ENCODE data around the gene PRKCQ. TPM values are rescaled to one million over a fixed set of nuclear protein-coding genes. Genes with fewer than 3 reads are reported as not detected.

The PRKCQ gene
- total and polyA plus RNA-seq, 2 of the 8 experiments (the other 6 are each of a cell fraction or from before 2014, with no cell fraction given): 9.1 to 22.6 TPM

- TF ChIP-seq NANOG (IDR thresholded peaks at IDR 0.05; ENCODE audit: insufficient read depth, low read depth, low read length, poor library complexity, severe bottlenecking) (no peak), E2F6 (IDR thresholded peaks at IDR 0.05) (no peak), SP4 (IDR thresholded peaks at IDR 0.05; ENCODE audit: low read length) (no peak), ZNF274 (IDR thresholded peaks at IDR 0.05; ENCODE audit: borderline replicate concordance, extremely low read depth, low read length) (no peak)
Observed at GRCh38 chr10:6491841-6492609, 88.1 kb downstream of the PRKCQ start (continued).
